HG02884 (cell line): ENCODE measurements around the gene AGO1.
A peak's percentile ranks its signal among the peaks of the same experiment; 100 is the strongest.

Experiments used
- ATAC-seq: cut with Tn5 transposase; IDR thresholded peaks from one replicate; pipeline ENCODE4 v1.9.1; 2021; ENCODE audit warnings: mild to moderate bottlenecking, moderate library complexity; ENCODE audit not compliant: unreplicated experiment

The AGO1 gene

GRCh38 chr1:35902671-35903070, 19.7 kb downstream of the AGO1 start:
- no peak for ATAC-seq

GRCh38 chr1:35914717-35915116, 31.7 kb downstream of the AGO1 start:
- ATAC-seq = no peak

- no peak for ATAC-seq
These were observed 32.7 kb downstream of the AGO1 start for GRCh38 chr1:35915693-35916092.

- no peak for ATAC-seq
These were observed 40.8 kb downstream of the AGO1 start for GRCh38 chr1:35923791-35924221.

- no peak for ATAC-seq
These were observed 41.8 kb downstream of the AGO1 start for GRCh38 chr1:35924838-35925237.

GRCh38 chr1:35925741-35926140, 42.7 kb downstream of the AGO1 start:
- ATAC-seq = no peak

- no peak for ATAC-seq
These were observed 44.5 kb downstream of the AGO1 start for GRCh38 chr1:35927472-35927871.

- ATAC-seq = no peak
These were observed 47.0 kb downstream of the AGO1 start for GRCh38 chr1:35929730-35930592.

GRCh38 chr1:35930593-35931445, 47.8 kb downstream of the AGO1 start, which contains the start of gene AGO3:
Gene AGO3 (plus strand): TSS chr1:35931105. CDS start chr1:35931427, 322 bp downstream.
- ATAC-seq = peak; percentile 78

GRCh38 chr1:35931446-35932157, 48.6 kb downstream of the AGO1 start:
- ATAC-seq = no peak

GRCh38 chr1:35932158-35932636, 49.2 kb downstream of the AGO1 start:
- no peak for ATAC-seq

- ATAC-seq = no peak
These were observed 49.9 kb downstream of the AGO1 start for GRCh38 chr1:35932941-35933340.

- no peak for ATAC-seq
These were observed 52.7 kb downstream of the AGO1 start for GRCh38 chr1:35935442-35936388.

- no peak for ATAC-seq
These were observed 53.8 kb downstream of the AGO1 start for GRCh38 chr1:35936838-35937237.

GRCh38 chr1:35939484-35939883, 56.5 kb downstream of the AGO1 start:
- no peak for ATAC-seq

- no peak for ATAC-seq
These were observed 62.3 kb downstream of the AGO1 start for GRCh38 chr1:35945327-35945726.

- no peak for ATAC-seq
These were observed 64.5 kb downstream of the AGO1 start for GRCh38 chr1:35947547-35947946.

GRCh38 chr1:35958558-35958957, 75.5 kb downstream of the AGO1 start:
- no peak for ATAC-seq

- ATAC-seq = no peak
These were observed 76.3 kb downstream of the AGO1 start for GRCh38 chr1:35959304-35959703.

- no peak for ATAC-seq
These were observed 79.9 kb downstream of the AGO1 start for GRCh38 chr1:35962952-35963351.
